GM12892 (cell line): ENCODE data around the gene ZNF398.
A peak's percentile ranks its signal among the peaks of the same experiment; 100 is the strongest.

Experiments used
- DNase-seq: peaks from one replicate; pipeline ENCODE4 v3.0.0; 2011; ENCODE audit not compliant: insufficient read length
- FAIRE-seq: peaks from 2 replicates; lab custom pipeline; 2011; peaks lifted over from hg19 to GRCh38; lab: Jason Lieb, UNC
- POLR2A ChIP-seq: IDR thresholded peaks from 2 replicates; pipeline ENCODE4 v1.6.1; 2011; ENCODE audit warnings: low read depth, low read length, control low read depth
- POLR2AphosphoS5 ChIP-seq: IDR thresholded peaks from 2 replicates; pipeline ENCODE4 v1.6.1; 2011; ENCODE audit warnings: low read depth, low read length, control low read depth
- TAF1 ChIP-seq: IDR thresholded peaks from 2 replicates; pipeline ENCODE4 v1.6.1; 2011; ENCODE audit warnings: low read depth, mild to moderate bottlenecking, control low read depth, low read length, borderline replicate concordance

Gene ZNF398

GRCh38 chr7:149184274-149184673, 37.0 kb downstream of the ZNF398 start:
- no peak for FAIRE-seq

GRCh38 chr7:149188213-149188612, 41.0 kb downstream of the ZNF398 start:
- TF ChIP-seq TAF1 (no peak), POLR2AphosphoS5 (no peak), POLR2A (no peak)
- FAIRE-seq, result no peak
- DNase-seq, result no peak

More at GRCh38 chr7:149184274-149184673, 37.0 kb downstream of the ZNF398 start:
- TF ChIP-seq TAF1, result no peak
- TF ChIP-seq POLR2A, result no peak
- no peak for TF ChIP-seq POLR2AphosphoS5
- no peak for DNase-seq

GRCh38 chr7:149188637-149189259, 41.5 kb downstream of the ZNF398 start:
- TF ChIP-seq TAF1, result no peak
- TF ChIP-seq POLR2AphosphoS5, result no peak
- no peak for TF ChIP-seq POLR2A
- no peak for DNase-seq
- FAIRE-seq, result no peak

- TF ChIP-seq POLR2A (no peak), TAF1 (no peak), POLR2AphosphoS5 (no peak)
Measured at GRCh38 chr7:149191851-149192250, 44.6 kb downstream of the ZNF398 start.

GRCh38 chr7:149194799-149195179, 47.5 kb downstream of the ZNF398 start:
- no peak for FAIRE-seq
- TF ChIP-seq POLR2A (no peak), POLR2AphosphoS5 (no peak), TAF1 (no peak)
- DNase-seq, result no peak

More at GRCh38 chr7:149191851-149192250, 44.6 kb downstream of the ZNF398 start:
- FAIRE-seq (no peak), DNase-seq (no peak)

- peak; percentile 75 for TF ChIP-seq POLR2A
- TF ChIP-seq POLR2AphosphoS5, result peak; percentile 49; the same call in 1 of the 2 replicates
- 0 out of 2 replicates have a peak, but pooled peaks have one; percentile 49 for TF ChIP-seq TAF1
- DNase-seq, result peak; percentile 93
- peak; percentile 63 for FAIRE-seq
Measured at GRCh38 chr7:149195180-149196150, 48.2 kb downstream of the ZNF398 start, which contains the start of gene ZNF282. Gene ZNF282, plus strand, starts transcription at chr7:149195546. Its CDS starts 44 bp downstream, at chr7:149195590.

- FAIRE-seq, result no peak
- DNase-seq, result no peak
- TF ChIP-seq POLR2AphosphoS5, result no peak
- no peak for TF ChIP-seq POLR2A
- TF ChIP-seq TAF1, result no peak
Measured at GRCh38 chr7:149196151-149196704, 49.0 kb downstream of the ZNF398 start.

GRCh38 chr7:149196705-149197171, 49.5 kb downstream of the ZNF398 start:
- FAIRE-seq (no peak), DNase-seq (no peak)
- no peak for TF ChIP-seq POLR2AphosphoS5
- TF ChIP-seq POLR2A, result no peak
- TF ChIP-seq TAF1, result no peak

GRCh38 chr7:149197675-149198074, 50.4 kb downstream of the ZNF398 start:
- DNase-seq, result no peak
- no peak for TF ChIP-seq POLR2AphosphoS5
- TF ChIP-seq TAF1, result no peak
- TF ChIP-seq POLR2A, result no peak
- FAIRE-seq, result no peak

- TF ChIP-seq POLR2A, result no peak
- no peak for TF ChIP-seq POLR2AphosphoS5
- TF ChIP-seq TAF1, result no peak
- no peak for FAIRE-seq
Measured at GRCh38 chr7:149198161-149198816, 51.0 kb downstream of the ZNF398 start.

More at GRCh38 chr7:149198161-149198816, 51.0 kb downstream of the ZNF398 start:
- DNase-seq, result no peak
